H1 (cell line): Measurements from ENCODE around the gene WDR53. TPM values are rescaled to one million over a fixed set of nuclear protein-coding genes. Genes with fewer than 3 reads are reported as not detected.
A peak's percentile ranks its signal among the peaks of the same experiment; 100 is the strongest.

ENCODE experiments used
- ASH2L ChIP-seq: fragments of 200-600, 300-600 bp; sonication (generic); IDR thresholded peaks from one replicate; pipeline ENCODE4 v1.7.1; 2017; ENCODE audit warnings: low read length
- ATF3 ChIP-seq: IDR thresholded peaks from 2 replicates; pipeline ENCODE4 v1.6.1; 2011; ENCODE audit warnings: low read depth, mild to moderate bottlenecking, low read length; ENCODE audit not compliant: insufficient read depth
- BRCA1 ChIP-seq: IDR thresholded peaks from 2 replicates; pipeline ENCODE4 v1.6.1; 2012; ENCODE audit warnings: low read depth, low read length, improper control_type of control experiment
- CHD1 ChIP-seq: IDR thresholded peaks from 2 replicates; pipeline ENCODE4 v1.6.1; 2012; ENCODE audit warnings: low read depth, low read length, improper control_type of control experiment
- CHD2 ChIP-seq: IDR thresholded peaks from 2 replicates; pipeline ENCODE4 v1.6.1; 2012; ENCODE audit warnings: low read length, improper control_type of control experiment
- EZH2 ChIP-seq: fragments of 200-600 bp; sonication (generic); IDR thresholded peaks from 2 replicates; pipeline ENCODE4 v1.7.1; 2012; ENCODE audit warnings: low read depth, mild to moderate bottlenecking, moderate library complexity, low read length, inconsistent platforms; ENCODE audit not compliant: severe bottlenecking
- GABPA ChIP-seq: IDR thresholded peaks from 2 replicates; pipeline ENCODE4 v1.6.1; 2011; ENCODE audit warnings: mild to moderate bottlenecking, low read length, moderate library complexity, borderline replicate concordance; ENCODE audit not compliant: insufficient read depth
- KDM5A ChIP-seq: fragments of 200-600 bp; IDR thresholded peaks from 2 replicates; pipeline ENCODE4 v1.7.1; 2012; ENCODE audit warnings: mild to moderate bottlenecking, low read length, inconsistent platforms, mixed read lengths
- PHF8 ChIP-seq: fragments of 200-600 bp; sonication (generic); conservative IDR thresholded peaks from 2 replicates; pipeline ENCODE4 v1.7.1; 2012; ENCODE audit warnings: low read depth, mild to moderate bottlenecking, inconsistent platforms, low read length, moderate library complexity
- POLR2A ChIP-seq, 2 experiments: IDR thresholded peaks; 1 replicate in 1 of 2; 2 replicates in 1 of 2; pipeline ENCODE4 v1.6.1; 2011; ENCODE audit warnings: low read depth in 2 of 2, low read length in 2 of 2, mild to moderate bottlenecking in 2 of 2; ENCODE audit errors: control extremely low read depth in 1 of 2
- RAD21 ChIP-seq, 2 experiments: IDR thresholded peaks in 1 of 2; conservative IDR thresholded peaks in 1 of 2; 2 replicates each; pipeline ENCODE4 v1.6.1; 2011; ENCODE audit warnings: low read depth in 2 of 2, low read length in 2 of 2, improper control_type of control experiment in 1 of 2, inconsistent platforms in 1 of 2, mild to moderate bottlenecking in 1 of 2, moderate library complexity in 1 of 2
- RXRA ChIP-seq: IDR thresholded peaks from 2 replicates; pipeline ENCODE4 v1.6.1; 2011; ENCODE audit warnings: low read depth, mild to moderate bottlenecking, low read length, moderate library complexity; ENCODE audit not compliant: insufficient read depth
- SIN3A ChIP-seq, 2 experiments: IDR thresholded peaks in 1 of 2; conservative IDR thresholded peaks in 1 of 2; 2 replicates each; pipeline ENCODE4 v1.6.1; 2011 to 2012; ENCODE audit warnings: low read length in 2 of 2, improper control_type of control experiment in 1 of 2, low read depth in 1 of 2, mild to moderate bottlenecking in 1 of 2
- SIRT6 ChIP-seq: IDR thresholded peaks from one replicate; pipeline ENCODE4 v1.7.1; 2012; ENCODE audit warnings: low read length, inconsistent platforms
- SP1 ChIP-seq: IDR thresholded peaks from 2 replicates; pipeline ENCODE4 v1.6.1; 2011; ENCODE audit warnings: low read depth, low read length
- SP2 ChIP-seq: IDR thresholded peaks from 2 replicates; pipeline ENCODE4 v1.6.1; 2012; ENCODE audit warnings: mild to moderate bottlenecking, low read length, inconsistent platforms
- TAF1 ChIP-seq: IDR thresholded peaks from 2 replicates; pipeline ENCODE4 v1.6.1; 2011; ENCODE audit warnings: mild to moderate bottlenecking, low read depth, low read length
- polyA plus RNA-seq, 7 experiments: library from polyadenylated mRNA; depleted of rRNA in 3 of 7; stranded (reverse) in 5 of 7; unstranded in 2 of 7; fragments of >200 nt in 5 of 7; fragments of 200-250 nt in 2 of 7; gene quantifications; 1 replicate in 5 of 7; 2 replicates in 1 of 7; 4 replicates in 1 of 7; pipeline versions ENCODE4 v1.2.1 to v1.2.3, GENCODE V29; 2011 to 2013; ENCODE audit warnings: missing spikeins in 2 of 7, mixed read lengths in 2 of 7
- total RNA-seq: library from RNA; stranded (reverse); fragmentation: NEBNext Ultra II Directional; extraction: Animal tissue kit (Norgen Biotek cat#: 25700); gene quantifications from 2 replicates; pipeline ENCODE4 v1.2.1, GENCODE V29; 2021

WDR53 gene
- total and polyA plus RNA-seq, 2 of the 8 experiments (the other 6 are each of a cell fraction or from before 2014, with no cell fraction given) = 7.4 to 18.8 TPM

- TF ChIP-seq EZH2 (no peak), RXRA (no peak), SP1 (no peak), RAD21 (IDR thresholded peaks at IDR 0.05 in 1 of 2, conservative IDR thresholded peaks at IDR 0.05 in 1 of 2; ENCODE audit: low read depth in 2 of 2, low read length in 2 of 2) (peak; percentile 59 to 77), SP2 (no peak), GABPA (0 out of 2 replicates have a peak, but pooled peaks have one; percentile 39), CHD1 (no peak), SIRT6 (no peak), TAF1 (peak; percentile 71), ATF3 (no peak), KDM5A (no peak), PHF8 (peak; percentile 47; the same call in 1 of the 2 replicates), ASH2L (peak; percentile 81), SIN3A (conservative IDR thresholded peaks at IDR 0.05 in 1 of 2, IDR thresholded peaks at IDR 0.05 in 1 of 2; ENCODE audit: low read depth in 1 of 2, low read length in 2 of 2) (no peak), POLR2A (IDR thresholded peaks at IDR 0.05; ENCODE audit: control extremely low read depth in 1 of 2, low read depth in 2 of 2, low read length in 2 of 2) (peak; percentile 12 to 52), BRCA1 (no peak), CHD2 (no peak)
These were observed 39.6 kb downstream of the WDR53 start (continued) for GRCh38 chr3:196528639-196529233.
